SW 1271 (cell line): ENCODE data around the gene MGME1.

Experiments used
- DNase-seq, 2 experiments: peaks; one replicate each; lab custom pipeline; 2025; lab: John Stamatoyannopoulos, UW

Gene MGME1

DNA sequence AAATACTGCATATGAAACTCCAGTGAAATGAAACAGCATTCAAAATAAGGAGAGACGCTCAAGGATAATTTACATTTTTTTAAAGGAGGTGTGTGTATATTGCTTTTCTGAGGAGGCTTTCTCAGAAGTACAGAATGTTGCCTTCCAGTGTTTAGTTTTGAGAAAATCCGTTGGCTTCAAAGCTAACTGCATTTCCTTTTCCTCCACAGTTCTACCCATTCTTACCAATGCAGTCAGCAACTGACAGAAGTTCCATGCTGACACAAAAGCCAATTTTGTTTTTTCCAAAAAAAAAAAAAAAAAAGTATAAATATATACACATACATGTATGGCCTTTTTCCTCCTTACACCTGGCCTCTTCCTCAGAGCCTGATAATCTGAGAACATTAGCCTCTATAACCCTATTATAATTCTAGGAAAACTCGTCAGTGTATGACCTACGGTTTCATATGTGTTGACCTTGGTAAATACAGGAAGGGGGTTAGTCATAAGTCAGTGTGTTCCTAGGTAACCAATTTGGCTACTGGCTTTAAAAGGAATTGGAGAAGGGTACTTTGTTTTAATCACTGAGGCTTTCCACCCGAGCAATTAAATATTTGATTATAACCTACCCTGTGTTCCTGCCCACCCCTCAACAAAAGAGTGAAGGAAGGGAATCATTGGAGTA is 24.2 kb downstream of the MGME1 start:
- DNase-seq, result no peak

DNA sequence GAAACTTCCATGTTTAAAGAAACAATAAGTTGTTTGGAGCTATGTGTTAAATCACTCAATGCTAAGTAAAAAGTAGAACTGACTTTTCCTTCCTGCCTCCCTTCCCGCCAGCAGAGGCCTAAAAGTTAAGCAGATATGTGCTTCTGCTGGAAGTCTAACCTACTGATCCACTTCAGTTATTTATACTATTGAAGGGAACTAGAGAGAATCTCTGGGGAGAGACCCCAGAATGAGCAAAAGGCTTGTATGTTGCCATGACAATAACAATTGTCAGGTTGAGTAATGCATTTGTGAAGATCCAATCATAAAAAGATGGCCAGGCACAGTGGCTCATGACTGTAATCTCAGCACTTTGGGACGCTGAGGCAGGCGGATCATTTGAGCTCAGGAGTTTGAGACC is 24.7 kb downstream of the MGME1 start:
- DNase-seq, result no peak

DNA sequence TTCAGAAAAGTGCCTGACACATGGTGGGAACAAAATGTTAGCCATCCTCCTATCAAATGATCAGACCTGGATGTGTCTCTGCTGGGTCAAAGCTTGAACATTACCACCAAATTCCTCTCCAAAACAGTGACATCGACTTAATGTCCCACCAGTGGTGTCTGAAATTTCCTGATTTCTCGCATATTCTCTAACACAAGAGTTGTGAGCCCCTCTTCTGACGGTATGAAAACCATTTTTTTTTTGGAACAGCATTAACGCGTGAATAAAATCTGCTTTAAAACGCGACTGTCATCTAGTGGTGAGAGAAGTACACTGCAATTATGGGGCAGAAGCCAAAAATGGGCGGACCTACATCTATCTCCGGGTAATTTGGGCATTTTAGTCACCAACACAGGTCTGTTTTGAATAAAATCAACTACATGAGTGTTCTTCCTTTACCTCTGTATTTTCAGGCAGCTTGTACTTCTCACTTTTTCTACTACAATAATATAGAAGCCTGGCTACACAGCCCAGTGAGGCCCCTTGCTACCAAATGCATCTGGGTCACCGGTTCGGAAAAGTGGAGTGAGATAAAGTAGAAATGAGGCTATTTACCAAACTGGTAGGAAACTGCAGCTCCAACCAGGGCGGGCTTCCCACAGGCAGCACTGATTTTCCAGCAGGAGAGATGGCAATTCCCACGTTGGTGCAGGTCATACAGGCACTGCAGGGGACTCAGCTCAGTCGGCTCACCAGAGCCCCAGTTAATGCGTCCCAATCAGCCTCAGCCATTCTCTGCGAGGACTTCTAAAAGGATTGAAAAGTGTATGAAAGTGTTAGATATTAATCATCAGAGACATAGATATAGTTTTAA is 27.4 kb downstream of the MGME1 start:
- DNase-seq, result peak in 1 of 2 experiments; percentile 76

DNA sequence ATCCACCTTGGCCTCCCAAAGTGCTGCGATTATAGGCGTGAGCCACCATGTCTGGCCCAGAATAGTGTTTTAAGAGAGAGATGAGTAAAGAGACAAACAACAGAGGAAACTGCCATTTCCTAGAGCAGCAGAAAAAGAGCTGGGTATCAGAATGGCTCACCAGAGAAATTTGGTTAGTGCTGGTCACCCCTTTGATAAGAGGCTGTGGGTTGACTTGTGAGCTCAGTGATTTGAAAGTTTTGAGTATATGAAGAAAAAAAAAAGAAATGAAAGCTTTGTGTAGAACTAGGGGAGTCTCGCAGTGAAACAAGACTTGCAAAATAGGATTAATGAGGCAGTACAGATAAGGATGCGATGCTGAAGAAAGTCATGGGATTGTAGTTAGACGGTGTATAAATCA is 29.6 kb downstream of the MGME1 start:
- DNase-seq, result no peak

DNA sequence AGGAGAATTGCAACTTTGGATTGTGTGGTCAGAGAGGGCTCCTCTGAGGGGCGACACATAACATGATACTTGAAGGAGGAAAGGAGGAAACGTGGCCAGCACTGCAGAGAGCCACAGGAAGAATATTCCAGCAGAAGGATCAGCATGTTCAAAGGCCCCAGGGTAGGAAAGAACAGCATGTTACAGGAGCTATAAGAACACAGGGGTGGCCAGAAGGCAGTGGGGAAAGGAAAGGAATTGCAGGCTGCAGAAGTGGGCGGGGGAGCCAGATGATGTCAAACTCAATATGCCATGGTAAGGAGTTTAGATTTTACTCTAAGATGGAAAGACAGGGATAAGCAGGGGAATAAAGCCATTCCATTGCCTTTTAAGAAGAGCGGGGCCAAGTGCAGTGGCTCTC is 30.7 kb downstream of the MGME1 start:
- DNase-seq, result no peak

DNA sequence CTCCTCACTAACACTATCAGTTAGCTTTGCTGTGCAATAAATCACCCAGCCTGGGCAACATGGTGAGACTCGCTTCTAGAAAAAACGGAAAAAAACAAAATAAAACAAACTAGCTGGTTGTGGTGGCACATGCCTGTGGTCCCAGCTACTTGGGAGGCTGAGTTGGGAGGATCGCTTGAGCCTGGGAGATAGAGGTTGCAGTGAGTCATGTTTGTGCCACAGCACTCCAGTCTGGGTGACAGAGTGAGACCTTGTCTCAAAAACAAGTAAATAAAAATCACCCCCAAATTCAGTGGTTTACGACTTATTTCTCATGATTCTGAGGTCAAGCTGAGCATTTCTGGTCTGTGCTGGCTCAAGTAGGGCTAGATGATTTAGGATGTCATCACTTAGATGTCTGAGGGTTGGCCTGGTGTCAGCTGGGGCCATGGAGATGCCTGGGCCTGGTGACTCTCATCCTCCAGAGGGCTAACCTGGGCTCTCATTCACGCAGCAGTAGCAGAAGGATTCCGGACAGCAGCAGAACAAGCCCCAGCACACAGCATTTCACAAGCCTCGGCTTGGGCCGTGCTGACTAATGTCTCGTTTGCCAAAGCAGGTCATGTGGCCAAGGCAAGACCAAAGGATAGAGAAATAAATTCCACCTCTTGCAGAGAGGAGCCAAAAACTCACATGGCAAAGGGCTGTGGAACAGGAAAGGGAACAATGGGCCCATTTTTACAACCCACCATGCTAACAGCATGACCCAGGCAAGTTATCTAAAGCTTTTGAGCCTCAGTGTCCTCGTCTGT is 32.5 kb downstream of the MGME1 start:
- no peak for DNase-seq

DNA sequence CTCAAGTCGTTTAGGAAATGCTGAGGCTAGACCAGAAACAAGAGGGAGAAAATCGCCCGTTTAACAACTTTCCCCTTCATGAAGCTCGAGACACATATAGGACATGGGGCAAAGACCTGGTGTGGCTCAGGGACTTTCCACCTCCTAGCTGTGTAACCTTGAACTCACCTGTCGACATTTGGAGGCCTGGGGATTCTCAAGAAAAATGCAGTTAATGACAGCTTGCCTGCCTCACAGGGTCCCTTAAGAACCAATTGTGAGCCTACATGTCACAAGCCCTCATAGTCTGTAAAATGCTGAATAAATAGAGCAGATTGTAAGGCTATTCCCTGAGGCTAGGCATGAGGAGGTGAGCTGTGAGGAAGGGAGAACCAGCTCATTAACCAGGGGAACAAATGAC is 35.1 kb downstream of the MGME1 start:
- DNase-seq, result no peak

DNA sequence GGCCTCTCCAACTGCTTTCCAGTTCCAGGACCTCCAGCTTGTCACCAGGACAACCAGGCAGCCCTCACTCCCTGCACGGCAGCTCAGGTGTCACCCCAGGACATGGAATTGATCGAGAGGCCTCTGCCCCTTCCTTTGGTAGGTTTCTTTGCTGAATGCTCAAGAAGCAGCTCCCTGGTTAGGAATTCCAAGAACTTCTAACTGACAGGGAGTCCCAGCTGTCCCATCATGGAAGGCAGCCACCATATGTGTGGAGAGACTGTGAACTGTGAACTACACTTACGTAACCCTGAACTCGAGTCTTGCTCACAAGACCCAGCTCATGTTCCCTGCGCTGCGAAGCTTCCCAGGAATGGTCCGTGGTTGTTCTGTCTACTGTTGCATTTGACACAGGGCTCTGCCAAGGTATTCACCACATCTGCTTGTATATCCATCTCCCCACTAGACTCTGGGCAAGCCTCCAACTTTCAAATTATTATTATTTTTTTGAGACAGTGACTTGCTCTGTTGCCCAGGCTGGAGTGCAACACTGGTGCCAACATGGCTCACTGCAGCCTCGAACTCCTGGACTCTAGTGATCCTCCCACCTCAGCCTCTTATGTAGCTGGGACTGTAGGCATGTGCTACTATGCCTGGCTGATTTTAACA is 35.7 kb downstream of the MGME1 start:
- DNase-seq, result no peak

DNA sequence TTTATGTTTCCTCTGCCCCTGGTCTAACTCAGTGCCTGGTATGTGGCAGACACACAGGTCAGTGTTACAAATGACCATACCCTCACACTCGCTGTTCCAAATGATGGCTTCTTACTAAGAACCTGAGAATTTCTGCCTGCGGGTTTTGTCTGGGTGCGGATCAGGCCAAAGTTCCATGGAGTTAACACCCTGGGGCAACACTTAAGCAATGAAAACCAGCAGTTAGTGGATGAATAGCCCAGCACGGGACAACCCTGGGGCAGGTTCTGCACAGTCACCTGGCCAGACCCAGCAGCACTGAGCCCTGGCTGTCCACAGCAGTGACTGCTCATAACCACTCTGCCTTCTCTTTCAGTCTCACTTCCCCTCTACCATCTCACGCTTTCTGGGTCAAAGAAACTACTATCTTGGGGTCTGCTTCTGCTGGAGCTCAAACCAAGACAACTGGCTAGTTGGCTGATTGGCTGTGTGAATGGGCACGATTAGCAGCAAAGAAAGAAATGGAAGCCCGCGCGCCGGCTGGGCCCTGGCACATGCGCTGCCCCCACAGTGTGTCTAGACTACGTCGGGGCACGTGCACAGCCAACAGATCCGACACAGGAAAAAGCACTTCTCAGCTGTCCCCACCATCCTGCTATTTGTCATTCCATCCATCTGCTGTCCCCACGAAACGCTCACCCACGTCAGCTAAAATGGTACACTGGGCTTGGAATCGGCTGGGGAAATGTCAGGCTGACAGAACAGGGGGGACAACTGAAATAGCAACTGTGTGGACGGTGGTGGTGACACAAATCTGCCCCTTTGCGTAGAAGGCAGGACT is 36.6 kb downstream of the MGME1 start:
- no peak for DNase-seq

DNA sequence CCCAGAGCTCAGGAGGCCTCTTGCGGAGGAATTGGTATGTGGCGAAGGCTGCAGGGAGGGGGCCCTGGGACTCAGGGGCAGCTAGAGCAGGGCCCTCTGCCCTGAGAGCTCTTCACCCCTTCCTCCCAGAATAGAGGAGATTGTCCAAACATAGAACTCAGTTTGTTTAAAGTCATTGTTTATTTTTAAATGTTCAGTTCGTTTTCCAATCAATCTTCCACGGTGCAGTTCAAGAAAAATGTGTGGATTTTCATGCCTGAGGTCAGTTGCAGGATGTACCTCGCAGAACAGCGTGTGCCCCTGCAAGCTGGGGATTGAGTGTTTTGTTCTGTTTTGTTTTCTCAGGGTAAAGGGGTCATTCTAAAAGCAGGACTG is 37.2 kb downstream of the MGME1 start:
- DNase-seq, result no peak

DNA sequence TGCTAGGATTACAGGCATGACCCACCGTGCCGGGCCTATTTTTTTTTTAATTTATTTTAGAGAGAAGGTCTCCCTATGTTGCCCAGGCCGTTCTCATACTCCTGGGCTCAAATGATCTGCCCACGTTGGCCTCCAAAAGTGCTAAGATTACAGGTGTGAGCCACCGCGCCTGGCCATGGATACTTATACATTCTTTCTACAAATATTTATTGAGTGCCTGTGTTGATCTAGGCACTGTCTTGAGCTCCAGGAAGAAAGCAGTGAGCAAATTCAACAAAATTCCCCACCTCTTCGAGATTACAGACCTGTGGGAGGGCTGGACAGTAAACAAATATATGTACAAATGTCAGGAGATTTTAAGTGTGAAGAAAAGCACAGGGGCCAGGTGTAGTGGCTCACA is 37.9 kb downstream of the MGME1 start:
- DNase-seq, result no peak

DNA sequence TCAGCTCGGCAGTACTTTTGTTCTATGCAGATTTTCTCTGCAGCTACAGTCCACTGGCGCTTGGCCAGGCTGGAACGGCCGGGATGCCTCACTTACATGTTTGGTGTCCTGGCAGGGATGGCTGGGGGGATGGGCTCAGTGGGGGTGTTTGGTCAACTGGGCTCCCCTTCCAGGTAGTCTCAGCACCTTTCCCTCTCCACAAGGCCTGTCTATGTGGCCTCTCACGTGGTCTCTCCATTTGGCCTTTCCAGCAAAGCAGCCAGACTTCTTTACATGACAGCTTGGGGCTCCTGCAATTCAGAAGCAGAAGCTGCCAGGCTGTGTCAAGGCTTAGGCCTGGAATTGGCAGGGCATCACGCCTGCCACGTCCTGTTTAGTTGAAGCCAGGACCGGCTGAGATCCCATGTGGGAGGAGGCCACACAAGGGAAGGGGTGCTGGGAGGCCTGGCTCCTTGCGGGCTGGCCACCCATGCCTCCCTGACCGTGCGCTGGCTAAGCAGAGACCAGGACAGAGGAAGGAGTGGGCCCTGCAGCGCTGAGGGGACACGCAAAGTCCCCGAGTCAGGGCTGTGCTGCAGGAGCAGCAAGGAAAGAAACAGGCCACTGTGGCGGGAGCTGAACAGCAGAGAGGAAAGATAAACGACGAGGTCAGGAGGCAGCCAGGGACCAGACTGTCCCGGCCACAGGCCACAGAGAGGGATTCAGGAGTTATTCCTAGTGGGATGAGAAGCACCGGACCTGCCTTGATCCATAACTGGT is 38.9 kb downstream of the MGME1 start:
- no peak for DNase-seq

DNA sequence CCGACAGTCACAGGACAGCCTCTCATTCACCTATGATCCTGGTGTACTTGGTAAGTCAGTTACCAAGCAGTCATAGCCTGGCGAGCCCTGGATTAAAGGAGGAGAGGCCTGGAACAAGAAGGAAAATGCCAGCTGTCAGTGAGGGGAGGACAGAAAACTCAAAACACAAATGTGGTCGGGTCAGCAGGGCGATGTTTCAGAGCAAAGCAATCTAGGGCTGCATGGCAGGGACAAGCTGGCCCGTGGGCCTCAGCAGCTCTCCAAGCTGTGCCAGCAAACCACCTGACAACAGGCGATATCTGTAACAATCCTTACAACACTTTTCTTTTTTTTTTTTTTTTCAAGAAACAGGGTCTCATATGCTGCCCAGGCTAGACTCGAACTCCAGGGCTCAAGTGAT is 40.3 kb downstream of the MGME1 start:
- DNase-seq, result no peak

DNA sequence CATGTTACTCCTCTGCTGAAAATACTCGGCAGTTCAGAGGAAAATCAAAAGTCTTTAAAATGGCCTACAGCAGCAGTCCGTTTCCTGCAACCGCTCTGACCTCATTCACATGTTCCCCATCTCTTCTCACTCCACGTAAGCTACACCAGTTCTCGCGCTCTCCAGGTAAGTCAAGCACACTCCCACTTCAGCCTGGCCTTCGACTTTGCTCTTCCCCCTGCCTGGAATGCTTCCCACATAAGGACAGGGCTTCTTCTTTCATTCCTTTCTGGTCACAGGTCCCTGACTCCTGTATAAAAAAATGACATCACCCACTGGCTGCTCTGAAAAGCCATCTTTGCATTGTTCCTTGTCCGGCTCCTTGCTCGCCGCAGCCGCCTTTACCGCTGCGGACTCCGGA is 42.7 kb downstream of the MGME1 start:
- DNase-seq, result no peak

DNA sequence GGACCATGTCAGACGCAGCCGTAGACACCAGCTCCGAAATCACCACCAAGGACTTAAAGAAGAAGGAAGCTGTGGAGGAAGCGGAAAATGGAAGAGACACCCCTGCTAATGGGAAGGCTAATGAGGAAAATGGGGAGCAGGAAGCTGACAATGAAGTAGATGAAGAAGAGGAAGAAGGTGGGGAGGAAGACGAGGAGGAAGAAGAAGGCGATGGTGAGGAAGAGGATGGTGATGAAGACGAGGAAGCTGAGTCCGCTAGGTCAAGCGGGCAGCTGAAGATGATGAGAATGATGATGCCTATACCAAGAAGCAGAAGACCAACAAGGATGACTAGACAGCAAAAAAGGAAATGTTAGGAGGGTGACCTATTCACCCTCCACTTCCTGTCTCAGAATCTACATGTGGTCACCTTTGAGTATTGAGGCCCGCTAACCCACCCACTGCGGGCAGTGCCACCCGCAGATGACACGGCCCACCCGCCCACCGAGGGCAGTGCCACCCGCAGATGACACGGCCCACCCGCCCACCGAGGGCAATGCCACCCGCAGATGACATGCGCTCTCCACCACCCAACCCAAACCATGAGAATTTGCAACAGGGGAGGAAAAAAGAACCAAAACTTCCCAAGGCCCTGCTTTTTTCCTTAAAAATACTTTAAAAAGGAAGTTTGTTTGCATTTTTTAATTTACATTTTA is 43.3 kb downstream of the MGME1 start:
- no peak for DNase-seq

DNA sequence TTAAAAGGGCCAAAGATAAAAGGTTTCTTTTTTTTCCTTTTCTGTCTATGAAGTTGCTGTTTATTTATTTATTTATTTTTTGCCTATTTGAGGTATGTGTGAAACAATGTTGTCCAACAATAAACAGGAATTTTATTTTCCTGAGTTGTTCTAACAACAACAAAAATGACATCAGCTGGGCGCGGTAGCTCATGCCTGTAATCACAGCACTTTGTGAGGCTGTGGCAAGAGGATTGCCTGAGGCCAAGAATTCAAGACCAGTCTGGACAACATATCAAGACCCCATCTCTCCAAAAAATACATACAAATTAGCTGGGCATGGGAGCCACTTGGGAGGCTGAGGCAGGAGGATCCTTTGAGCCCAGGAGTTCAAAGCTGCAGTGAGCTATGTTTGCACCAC is 44.1 kb downstream of the MGME1 start:
- DNase-seq, result no peak

DNA sequence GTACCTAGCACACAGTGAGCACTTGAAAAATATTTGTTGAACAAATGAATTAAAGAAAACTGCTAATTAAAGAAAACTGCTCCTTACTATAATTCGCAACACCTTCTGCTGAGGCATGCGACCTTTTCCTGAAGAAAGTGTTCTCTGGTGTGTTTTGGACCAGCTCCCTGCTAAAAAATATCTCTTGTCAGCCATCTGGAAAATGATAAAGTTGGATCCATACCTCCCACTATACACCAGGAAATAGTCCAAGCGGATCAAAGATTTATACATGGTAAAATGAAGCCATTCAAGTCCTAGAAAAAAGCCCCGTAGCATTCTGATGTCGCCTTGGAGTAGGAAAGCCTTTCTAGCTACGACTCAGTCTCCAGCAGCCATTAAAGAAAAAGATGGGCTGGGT is 45.6 kb downstream of the MGME1 start:
- DNase-seq, result no peak

DNA sequence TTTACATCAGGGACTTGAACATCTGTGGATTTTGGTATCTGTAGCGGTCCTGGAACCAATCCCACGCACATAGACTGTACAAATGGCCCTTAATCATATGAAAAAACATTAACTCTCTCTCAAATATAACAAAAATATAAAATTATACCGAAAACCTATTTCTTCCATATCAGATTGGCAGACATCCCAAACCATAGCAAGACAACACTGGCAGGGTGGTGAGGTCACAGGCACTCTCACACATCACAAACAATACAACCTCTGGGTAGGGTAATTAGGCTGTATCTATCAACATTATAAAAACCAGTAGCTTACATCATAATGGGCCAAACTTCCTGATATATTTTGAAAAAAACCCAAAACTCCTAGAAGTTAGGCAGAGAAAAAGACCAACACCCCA is 48.0 kb downstream of the MGME1 start:
- DNase-seq, result no peak

DNA sequence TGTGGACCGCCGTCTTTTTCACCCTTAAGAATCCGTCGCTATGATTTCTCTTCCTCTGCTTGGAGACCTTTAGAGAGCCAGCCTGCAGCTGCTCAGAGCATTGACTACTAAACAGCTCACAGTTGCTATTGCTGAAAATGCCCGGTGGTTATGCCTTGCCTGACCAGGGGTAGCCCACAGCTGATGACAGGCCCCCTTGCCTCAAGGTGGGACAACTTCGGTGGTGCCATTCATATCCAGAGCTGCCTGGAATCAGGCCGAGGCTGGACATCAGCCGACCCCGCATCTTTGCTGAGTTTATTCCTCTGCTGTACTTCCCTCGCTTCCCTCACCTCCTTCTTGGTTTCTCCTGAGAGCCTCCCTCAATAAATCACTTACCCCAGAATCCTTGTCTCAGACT is 49.3 kb downstream of the MGME1 start:
- no peak for DNase-seq

DNA sequence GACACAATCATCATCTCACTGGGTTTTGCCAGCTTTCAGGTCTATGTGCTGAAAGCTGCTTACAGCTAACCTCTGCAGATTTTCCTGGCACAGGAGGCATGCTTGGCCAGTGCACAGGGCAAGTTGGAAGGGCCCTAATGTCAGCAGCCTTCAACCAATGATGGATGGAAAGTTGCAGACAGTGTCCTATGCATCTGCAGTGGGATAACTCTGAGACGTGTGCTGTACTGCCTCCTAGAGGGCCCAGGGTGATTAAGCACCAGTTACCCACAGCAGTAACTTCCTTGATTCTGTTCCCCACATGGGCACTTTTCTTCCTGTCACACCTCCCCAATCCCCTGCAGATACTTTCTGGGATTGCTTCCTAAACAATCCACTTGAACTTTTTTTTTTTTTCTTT is 50.2 kb downstream of the MGME1 start:
- DNase-seq, result peak in 1 of 2 experiments; percentile 20
